Stimulated activated naive CD8-positive, alpha-beta T cell treated with anti-CD3 and anti-CD28 coated beads, Interleukin-15, Interleukin-2, amounts not matched to agents 100 ng/mL and 50 ng/mL, for 24 hours (primary cell): ENCODE results near the gene CXCR6.

Source experiments
- H3K27ac Mint-ChIP-seq: one replicate; pipeline ENCODE4 v1.8.0; 2021; ENCODE audit warnings: mild to moderate bottlenecking, mixed read lengths
- H3K27me3 Mint-ChIP-seq: one replicate; pipeline ENCODE4 v1.8.0; 2021; ENCODE audit warnings: mixed read lengths
- H3K36me3 Mint-ChIP-seq: one replicate; pipeline ENCODE4 v1.8.0; 2021; ENCODE audit warnings: low read depth, mixed read lengths
- H3K4me1 Mint-ChIP-seq: one replicate; pipeline ENCODE4 v1.8.0; 2021; ENCODE audit warnings: low read depth, mixed read lengths
- H3K4me3 Mint-ChIP-seq: one replicate; pipeline ENCODE4 v1.8.0; 2021; ENCODE audit warnings: mild to moderate bottlenecking, mixed read lengths
- H3K9me3 Mint-ChIP-seq: one replicate; pipeline ENCODE4 v1.8.0; 2021; ENCODE audit warnings: mixed read lengths

The CXCR6 gene

DNA sequence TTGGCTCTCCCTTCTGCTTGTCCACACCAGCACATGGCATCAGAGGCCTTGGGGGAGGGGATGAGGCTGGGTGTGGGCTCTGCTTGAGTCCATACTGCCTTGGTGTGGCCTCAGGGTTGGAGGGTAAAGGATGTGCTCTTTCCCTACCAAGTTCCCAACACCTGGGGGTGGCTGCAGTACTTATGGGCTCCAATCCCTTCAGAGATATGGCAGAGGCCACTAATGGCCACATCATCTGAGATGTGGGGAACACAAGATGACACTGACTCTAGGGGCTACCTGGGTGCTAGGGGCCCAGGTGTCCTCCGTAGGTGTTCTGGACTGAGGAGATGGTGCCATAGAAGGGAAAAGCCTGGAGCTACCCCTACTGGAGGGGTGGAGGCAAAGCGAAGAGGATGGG is 6.9 kb downstream of the CXCR6 start:
- H3K9me3 Mint-ChIP-seq, result no peaks in the 10 kb centered on the region
- H3K27me3 Mint-ChIP-seq, result no peaks in the 10 kb centered on the region
- H3K27ac Mint-ChIP-seq, result no peak overlapping the region
- H3K4me3 Mint-ChIP-seq, result no peak overlapping the region
- peaks cover 86% of the 10 kb centered on the region for H3K36me3 Mint-ChIP-seq
- peaks cover 74% of the 10 kb centered on the region for H3K4me1 Mint-ChIP-seq

DNA sequence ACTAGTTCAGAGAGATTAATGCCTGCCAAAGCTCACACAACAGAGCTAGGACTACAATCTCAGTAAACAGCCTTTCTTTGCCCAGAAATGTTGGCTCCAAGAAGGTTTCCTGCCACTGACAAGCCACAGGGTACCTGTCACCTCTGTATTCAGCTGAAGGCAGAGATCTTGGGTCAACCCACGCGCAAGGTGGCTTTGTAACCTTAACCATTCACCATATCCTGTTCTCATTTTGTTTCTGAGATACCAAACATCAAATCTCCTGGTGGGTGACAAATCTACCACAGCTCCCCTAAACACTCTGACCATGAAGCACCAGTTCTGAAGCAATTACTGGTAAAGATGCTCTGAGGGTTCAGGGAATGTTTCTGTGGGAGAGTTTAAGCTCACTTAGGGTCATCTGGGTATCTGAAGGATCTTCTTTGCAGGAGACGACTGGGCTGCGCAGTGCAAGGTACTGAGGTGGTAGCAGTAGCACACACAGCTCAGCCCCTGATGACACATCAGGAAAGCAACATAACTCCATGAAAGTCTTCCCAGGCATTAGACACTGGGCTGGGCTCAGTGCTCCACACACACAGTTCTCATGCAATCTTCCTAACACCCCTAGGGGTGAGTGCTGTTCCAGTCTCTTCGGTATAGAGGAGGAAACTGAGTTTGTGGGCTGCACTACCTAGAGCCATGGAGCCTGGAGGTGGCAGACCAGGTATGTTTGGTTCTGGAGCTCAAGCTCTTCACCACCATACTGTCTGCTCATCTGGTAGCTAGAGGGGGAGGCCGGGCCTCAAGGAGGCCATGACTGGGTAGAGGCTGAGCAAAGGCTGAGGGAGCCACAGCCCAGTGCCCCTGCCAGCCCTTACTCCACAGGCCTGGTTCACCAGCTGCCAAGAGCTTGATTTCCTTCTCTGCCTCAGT is 7.7 kb downstream of the CXCR6 start:
- Mint-ChIP-seq H3K4me1 (peaks cover 80% of the 10 kb centered on the region), H3K27me3 (no peaks in the 10 kb centered on the region), H3K4me3 (peak overlapping the region; percentile 12), H3K36me3 (peaks cover 85% of the 10 kb centered on the region), H3K27ac (peak overlapping the region; percentile 22), H3K9me3 (no peaks in the 10 kb centered on the region)

DNA sequence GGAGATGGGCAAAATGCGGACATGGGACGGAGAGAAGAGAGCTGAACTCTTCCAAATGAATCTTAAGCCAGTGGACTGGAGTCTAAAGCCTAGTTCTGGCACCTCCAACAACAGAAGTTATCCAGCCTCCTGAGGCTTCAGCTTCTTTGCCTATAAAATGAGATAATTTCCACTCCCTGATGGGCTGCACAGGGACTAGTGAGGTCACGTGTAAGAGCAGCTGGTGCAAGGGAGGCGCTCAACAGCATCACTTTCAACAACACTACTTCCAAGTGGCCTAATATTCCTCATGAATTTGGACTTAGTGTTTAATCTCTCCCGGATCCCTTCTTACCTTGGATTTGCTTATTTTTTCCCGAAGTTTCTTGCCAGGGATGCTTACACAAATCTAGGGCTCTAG is 8.7 kb downstream of the CXCR6 start:
- Mint-ChIP-seq H3K27ac (no peak overlapping the region), H3K36me3 (peaks cover 83% of the 10 kb centered on the region)

DNA sequence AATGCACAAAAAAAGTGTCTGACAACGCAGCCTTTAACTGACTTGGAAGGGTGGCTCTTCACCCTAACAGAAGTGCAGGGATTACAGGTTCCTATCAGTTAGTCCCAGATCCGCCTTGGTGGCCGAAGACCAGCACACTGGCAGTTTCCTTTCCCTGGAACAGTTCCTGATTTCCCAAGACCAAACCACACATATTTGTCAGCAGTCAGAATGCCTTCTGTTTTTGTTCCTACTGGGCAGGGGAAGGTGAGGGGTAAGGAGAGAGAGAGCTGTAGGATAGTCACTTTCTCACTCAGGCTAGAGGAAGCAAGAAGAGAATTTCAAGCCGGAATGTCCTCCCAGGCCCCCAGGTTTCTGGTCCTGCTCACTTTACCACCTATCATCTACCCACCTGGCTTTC is 9.2 kb downstream of the CXCR6 start:
- H3K27ac Mint-ChIP-seq, result no peak overlapping the region
- H3K36me3 Mint-ChIP-seq, result peaks cover 83% of the 10 kb centered on the region
- no peaks in the 10 kb centered on the region for H3K27me3 Mint-ChIP-seq
- H3K4me3 Mint-ChIP-seq, result no peak overlapping the region
- peaks cover 68% of the 10 kb centered on the region for H3K4me1 Mint-ChIP-seq
- H3K9me3 Mint-ChIP-seq, result no peaks in the 10 kb centered on the region

More for the DNA sequence above, 8.7 kb downstream of the CXCR6 start:
- Mint-ChIP-seq H3K27me3 (no peaks in the 10 kb centered on the region), H3K4me3 (no peak overlapping the region), H3K4me1 (peaks cover 71% of the 10 kb centered on the region), H3K9me3 (no peaks in the 10 kb centered on the region)

DNA sequence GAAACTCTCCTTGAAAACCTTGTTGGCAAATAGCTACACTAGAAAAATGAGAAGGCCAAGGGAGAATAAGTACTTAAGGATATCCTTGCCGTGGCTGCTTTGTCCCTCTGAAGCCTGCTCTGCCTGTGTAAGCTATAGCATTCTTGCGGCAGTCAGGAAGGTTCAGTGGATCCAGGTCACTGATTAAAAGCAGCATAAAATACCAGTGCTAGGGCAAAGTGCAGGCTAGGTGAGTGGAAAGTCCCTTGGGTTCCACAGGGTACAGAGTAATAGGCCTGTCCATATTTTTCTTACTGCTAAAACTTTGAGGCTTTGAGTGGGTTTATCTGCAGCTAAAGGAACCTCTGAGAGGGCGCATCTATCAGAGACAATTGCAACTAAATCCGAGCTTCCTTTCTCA is 10.3 kb downstream of the CXCR6 start:
- Mint-ChIP-seq H3K36me3 (peaks cover 82% of the 10 kb centered on the region), H3K4me1 (peaks cover 57% of the 10 kb centered on the region), H3K27ac (no peak overlapping the region)

DNA sequence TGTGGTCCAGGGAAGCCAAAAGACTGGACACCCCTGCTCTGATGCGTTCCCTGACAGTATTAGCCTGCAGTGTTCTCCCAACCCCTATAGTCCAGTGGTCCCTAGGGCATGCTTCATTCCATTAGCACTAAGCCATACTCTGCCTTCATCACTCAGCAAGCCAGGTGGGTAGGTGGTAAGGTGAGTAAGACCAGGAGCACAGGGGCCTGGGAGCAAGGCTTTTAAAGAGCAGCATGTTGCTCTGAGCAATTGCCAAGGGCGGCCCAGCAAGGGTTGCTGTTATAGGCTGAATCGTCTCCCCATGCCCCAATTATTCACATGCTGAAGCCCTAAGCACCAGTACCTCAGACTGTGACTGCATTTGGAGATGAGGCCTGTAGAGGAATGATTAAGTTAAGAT is 11.0 kb downstream of the CXCR6 start:
- H3K4me1 Mint-ChIP-seq, result peaks cover 49% of the 10 kb centered on the region
- H3K27ac Mint-ChIP-seq, result no peak overlapping the region
- no peak overlapping the region for H3K4me3 Mint-ChIP-seq
- no peaks in the 10 kb centered on the region for H3K27me3 Mint-ChIP-seq
- H3K36me3 Mint-ChIP-seq, result peaks cover 86% of the 10 kb centered on the region
- H3K9me3 Mint-ChIP-seq, result no peaks in the 10 kb centered on the region

More for the DNA sequence above, 10.3 kb downstream of the CXCR6 start:
- H3K9me3 Mint-ChIP-seq, result no peaks in the 10 kb centered on the region
- no peaks in the 10 kb centered on the region for H3K27me3 Mint-ChIP-seq
- no peak overlapping the region for H3K4me3 Mint-ChIP-seq

DNA sequence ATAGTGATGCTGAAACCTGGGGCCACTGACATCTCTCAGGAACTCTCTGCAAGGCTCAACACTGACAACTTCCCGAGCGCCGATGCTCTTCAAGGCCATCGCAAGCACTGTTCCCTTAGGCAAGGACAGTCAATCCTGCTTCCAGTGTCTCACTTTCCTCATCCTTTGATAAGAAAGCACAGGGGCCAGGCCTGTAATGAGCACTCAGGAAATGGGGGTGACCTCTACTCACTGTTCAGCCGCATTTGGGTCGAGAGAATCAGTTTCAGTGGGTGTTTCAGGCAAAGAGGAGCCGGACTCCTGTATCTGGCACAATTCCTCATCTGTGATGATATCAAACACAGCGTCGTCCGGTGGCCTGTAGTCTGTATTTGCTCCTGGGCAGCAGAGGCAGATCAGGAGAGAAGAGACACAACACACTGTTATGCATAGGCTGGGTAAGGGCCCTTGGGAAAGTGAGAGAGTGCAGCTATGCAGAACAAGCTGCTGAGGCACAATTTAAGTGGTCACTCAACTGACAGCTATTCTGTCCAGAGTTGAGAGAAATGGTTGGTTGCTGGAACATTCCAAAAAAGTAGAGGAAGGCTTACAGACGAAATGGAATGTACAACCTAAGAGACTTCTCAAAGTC is 11.9 kb downstream of the CXCR6 start:
- Mint-ChIP-seq H3K36me3 (peaks cover 87% of the 10 kb centered on the region), H3K27ac (no peak overlapping the region), H3K27me3 (no peaks in the 10 kb centered on the region), H3K4me3 (no peak overlapping the region), H3K9me3 (no peaks in the 10 kb centered on the region), H3K4me1 (peaks cover 41% of the 10 kb centered on the region)

DNA sequence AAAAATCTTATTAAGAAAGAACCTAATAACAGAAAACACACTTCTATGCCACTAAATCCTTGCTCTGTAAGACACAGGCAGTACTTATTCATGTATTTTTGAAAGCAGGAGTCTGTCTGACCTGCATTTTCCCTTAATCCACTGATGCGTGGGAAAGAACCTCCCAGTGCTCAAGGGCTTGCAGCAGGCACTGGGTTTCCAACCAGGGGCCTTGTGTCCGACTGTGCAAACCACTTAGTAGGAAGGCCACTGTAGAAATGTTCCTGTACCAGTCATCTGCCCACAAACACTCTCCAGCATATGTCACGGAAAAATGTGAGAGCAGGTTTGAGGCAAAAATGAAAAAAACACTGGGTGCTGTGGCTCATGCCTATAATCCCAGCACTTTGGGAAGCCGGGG is 12.4 kb downstream of the CXCR6 start:
- peak overlapping the region; percentile 53 for H3K27ac Mint-ChIP-seq
- no peak overlapping the region for H3K4me3 Mint-ChIP-seq
- peaks cover 90% of the 10 kb centered on the region for H3K36me3 Mint-ChIP-seq
- H3K27me3 Mint-ChIP-seq, result no peaks in the 10 kb centered on the region
- H3K4me1 Mint-ChIP-seq, result peaks cover 36% of the 10 kb centered on the region
- H3K9me3 Mint-ChIP-seq, result no peaks in the 10 kb centered on the region

DNA sequence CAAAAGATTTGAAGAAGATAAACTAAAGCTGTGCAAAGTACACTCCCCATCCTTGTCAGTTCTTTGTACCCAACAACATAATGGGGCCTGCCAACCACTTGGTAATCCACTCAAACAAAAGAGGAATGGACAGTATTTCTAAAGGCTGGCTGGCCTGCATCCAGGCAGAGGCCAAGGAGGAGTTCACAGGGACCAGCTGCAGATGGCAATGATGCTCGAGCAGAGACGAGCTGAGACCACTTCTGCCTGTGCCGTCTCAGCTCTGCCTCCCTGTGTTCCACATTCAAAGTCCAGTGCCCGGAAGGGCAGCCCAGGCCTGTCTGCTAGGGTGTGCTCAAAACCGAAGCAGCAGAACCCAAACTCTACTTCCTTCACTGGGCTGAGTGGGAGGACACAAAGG is 14.3 kb downstream of the CXCR6 start:
- Mint-ChIP-seq H3K36me3 (peaks cover 88% of the 10 kb centered on the region), H3K27ac (no peak overlapping the region), H3K4me3 (no peak overlapping the region), H3K4me1 (peaks cover 34% of the 10 kb centered on the region), H3K9me3 (no peaks in the 10 kb centered on the region), H3K27me3 (no peaks in the 10 kb centered on the region)

DNA sequence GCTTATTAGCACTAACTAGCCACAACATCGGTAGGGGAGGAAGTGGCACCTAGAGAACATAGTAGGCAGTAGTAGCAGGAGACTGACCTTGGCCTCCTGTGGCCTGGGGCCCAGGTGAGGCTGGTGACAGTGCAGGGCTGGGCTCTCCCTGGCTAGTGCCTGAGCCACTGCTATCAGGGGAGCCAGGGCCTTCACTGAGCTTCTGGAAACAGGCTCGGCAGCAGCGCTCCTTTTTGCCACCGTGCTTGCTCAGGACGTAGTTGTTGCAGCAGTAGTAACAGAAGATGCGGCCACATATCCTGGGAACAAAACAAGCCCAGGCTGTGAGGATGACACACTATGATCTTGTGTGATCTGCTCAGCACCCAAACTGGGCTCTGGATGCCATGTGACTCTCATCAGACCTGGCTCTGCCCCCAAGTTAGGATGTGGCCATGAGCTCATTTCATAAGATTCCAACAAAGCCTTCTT is 15.1 kb downstream of the CXCR6 start:
- Mint-ChIP-seq H3K9me3 (no peaks in the 10 kb centered on the region), H3K36me3 (peaks cover 88% of the 10 kb centered on the region), H3K4me3 (no peak overlapping the region), H3K27me3 (no peaks in the 10 kb centered on the region), H3K4me1 (peaks cover 42% of the 10 kb centered on the region), H3K27ac (no peak overlapping the region)

DNA sequence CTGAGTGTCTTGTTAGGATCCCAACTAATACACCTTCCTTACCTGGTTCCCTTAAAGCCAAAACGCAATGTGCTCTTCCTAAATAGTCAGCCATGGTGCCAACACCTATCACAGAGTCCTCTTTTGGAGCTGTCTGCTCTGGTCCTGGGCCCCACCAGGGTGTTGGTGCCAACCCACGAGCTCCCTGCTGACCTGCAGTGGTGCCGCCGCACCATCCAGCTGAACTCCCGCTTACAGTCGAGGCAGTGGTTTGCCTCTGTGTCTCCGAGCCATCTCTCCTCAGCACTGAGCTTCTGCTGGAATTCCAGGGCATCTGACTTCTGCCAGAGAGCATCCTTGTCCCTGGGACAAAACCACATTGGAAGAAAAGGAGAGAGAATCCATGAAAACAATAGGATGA is 15.9 kb downstream of the CXCR6 start:
- Mint-ChIP-seq H3K36me3 (peaks cover 86% of the 10 kb centered on the region), H3K27ac (no peak overlapping the region), H3K4me1 (peaks cover 44% of the 10 kb centered on the region), H3K4me3 (no peak overlapping the region), H3K27me3 (no peaks in the 10 kb centered on the region), H3K9me3 (no peaks in the 10 kb centered on the region)

DNA sequence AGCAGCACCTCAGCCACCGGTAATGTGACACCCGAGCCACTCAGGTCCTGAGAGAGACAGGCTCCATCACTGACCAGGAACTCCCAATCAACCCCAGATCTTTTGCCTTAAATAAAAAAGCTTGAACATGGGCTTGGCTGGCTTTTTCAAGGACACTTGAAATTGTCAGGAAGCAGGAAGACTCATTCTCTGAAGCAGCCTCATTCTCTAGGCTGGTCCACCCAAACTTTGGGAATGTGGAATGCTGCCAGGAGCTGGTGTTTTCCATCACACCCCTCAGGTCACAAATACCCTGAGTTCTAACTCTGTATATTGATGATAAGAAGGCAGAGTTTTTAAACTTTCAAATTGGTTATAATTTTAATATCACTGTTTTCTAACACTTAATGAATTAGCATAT is 17.0 kb downstream of the CXCR6 start:
- no peak overlapping the region for H3K4me3 Mint-ChIP-seq
- H3K27ac Mint-ChIP-seq, result no peak overlapping the region
- H3K4me1 Mint-ChIP-seq, result peaks cover 51% of the 10 kb centered on the region
- no peaks in the 10 kb centered on the region for H3K9me3 Mint-ChIP-seq
- H3K36me3 Mint-ChIP-seq, result peaks cover 86% of the 10 kb centered on the region
- H3K27me3 Mint-ChIP-seq, result no peaks in the 10 kb centered on the region

DNA sequence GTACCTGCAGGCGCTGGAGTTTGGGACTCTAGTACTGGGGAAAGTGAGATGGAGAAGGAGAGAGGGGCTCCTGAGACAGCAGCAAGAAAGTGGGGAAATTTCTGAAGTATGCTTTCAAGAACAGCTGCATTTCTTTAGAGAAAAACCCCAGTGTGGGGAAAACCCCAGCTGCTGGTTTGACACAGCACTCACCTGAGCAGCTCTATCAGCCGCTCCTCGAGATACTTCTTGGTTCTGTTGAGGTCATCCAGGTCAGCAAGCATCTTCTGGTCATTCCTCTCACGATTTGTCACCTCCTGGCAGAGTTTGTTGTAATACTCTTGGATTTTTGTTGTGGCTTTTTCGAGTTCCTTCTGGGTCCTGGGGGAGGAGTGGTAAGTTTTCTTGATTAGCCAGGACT is 18.8 kb downstream of the CXCR6 start:
- peaks cover 88% of the 10 kb centered on the region for H3K36me3 Mint-ChIP-seq
- peaks cover 59% of the 10 kb centered on the region for H3K4me1 Mint-ChIP-seq
- H3K27me3 Mint-ChIP-seq, result no peaks in the 10 kb centered on the region
- no peaks in the 10 kb centered on the region for H3K9me3 Mint-ChIP-seq
- no peak overlapping the region for H3K4me3 Mint-ChIP-seq
- H3K27ac Mint-ChIP-seq, result peak overlapping the region; percentile 17

DNA sequence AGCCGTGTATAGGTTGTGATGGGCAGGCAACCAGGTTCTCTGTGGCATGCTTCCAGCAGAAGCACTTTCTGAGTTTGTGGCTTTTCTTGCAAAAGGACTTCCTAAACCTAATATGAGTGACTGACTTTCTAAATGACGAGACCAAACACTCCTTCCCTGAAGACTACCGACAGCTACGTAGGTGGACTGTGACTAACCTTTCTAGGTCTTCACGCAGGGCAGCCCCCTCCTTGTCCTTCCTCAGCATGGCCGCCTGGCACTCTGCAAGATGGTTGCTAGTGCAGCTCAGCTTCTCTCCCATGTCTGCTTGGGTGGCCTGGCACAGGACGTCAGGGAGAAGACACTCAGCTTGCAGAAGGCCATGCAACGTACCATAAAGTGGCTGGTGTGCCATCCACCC is 20.9 kb downstream of the CXCR6 start:
- Mint-ChIP-seq H3K9me3 (no peaks in the 10 kb centered on the region), H3K27ac (peak overlapping the region; percentile 52), H3K4me3 (no peak overlapping the region), H3K27me3 (no peaks in the 10 kb centered on the region), H3K4me1 (peaks cover 66% of the 10 kb centered on the region), H3K36me3 (peaks cover 91% of the 10 kb centered on the region)

DNA sequence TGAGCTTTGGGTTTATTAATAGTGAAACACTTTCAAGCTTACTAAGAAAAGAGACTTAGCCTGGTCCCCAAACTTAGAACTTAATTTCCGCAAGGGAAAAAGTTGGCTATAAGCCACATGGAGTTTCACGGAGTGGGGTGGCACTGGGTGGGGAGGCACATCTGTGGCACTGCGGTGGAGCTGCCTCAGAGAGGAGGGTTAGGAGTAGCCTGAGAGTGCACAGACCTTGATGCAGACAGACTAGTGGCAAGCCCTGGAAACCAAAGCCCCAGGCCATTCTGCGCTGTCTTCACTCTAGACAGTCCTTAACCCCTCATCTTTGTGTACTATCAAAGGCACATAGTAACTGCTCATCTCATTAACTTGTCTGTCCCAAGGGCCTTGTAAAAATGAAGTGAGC is 22.0 kb downstream of the CXCR6 start:
- Mint-ChIP-seq H3K4me1 (peaks cover 67% of the 10 kb centered on the region), H3K9me3 (no peaks in the 10 kb centered on the region), H3K27ac (peak overlapping the region; percentile 45), H3K27me3 (no peaks in the 10 kb centered on the region), H3K4me3 (no peak overlapping the region), H3K36me3 (peaks cover 82% of the 10 kb centered on the region)
